ENCODE data around the gene EHF.

EHF gene

GRCh38 chr11:34594603-34595002, 26.3 kb upstream of the EHF start:
- Mint-ChIP-seq H3K36me3 (no peaks in the 10 kb centered on the region), H3K9me3 (no peaks in the 10 kb centered on the region), H3K27me3 (peaks cover 13% of the 10 kb centered on the region), H3K27ac (no peak overlapping the region), H3K4me3 (no peak overlapping the region), H3K4me1 (peaks cover 1% of the 10 kb centered on the region)
- CTCF ChIA-PET = interaction anchor here (0.9 kb wide), 1 partner anchor 145 kb away, joined by 3 read pairs; no protein-coding TSS in a partner anchor
- no peak for DNase-seq

DNA sequence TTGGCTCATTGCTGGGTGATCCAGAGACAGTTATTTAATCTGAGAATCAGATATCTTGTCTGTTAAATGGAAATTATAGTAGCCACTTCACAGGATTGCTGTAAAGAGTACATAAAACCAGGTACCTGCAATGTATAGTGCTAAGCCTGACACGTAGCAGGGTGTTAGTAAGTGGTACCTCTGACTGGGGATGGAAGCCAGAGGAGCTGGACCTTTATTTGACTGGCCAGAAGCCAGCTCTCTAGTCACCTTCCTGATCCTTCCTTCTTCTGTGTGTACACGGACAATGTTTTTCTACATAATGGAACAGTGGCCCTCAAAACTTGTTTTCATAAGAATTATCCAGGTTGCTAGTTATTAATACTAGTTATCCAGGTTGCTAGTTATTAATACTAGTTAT, 25.5 kb upstream of the EHF start:
- no peaks in the 10 kb centered on the region for H3K9me3 Mint-ChIP-seq
- H3K36me3 Mint-ChIP-seq = no peaks in the 10 kb centered on the region
- no peak for DNase-seq
- CTCF ChIA-PET = interaction anchor here (0.9 kb wide), 1 partner anchor 144 kb away, joined by 3 read pairs; no protein-coding TSS in a partner anchor
- H3K27ac Mint-ChIP-seq = no peak overlapping the region
- H3K4me3 Mint-ChIP-seq = no peak overlapping the region
- H3K4me1 Mint-ChIP-seq = peaks cover 5% of the 10 kb centered on the region
- peaks cover 17% of the 10 kb centered on the region for H3K27me3 Mint-ChIP-seq

DNA sequence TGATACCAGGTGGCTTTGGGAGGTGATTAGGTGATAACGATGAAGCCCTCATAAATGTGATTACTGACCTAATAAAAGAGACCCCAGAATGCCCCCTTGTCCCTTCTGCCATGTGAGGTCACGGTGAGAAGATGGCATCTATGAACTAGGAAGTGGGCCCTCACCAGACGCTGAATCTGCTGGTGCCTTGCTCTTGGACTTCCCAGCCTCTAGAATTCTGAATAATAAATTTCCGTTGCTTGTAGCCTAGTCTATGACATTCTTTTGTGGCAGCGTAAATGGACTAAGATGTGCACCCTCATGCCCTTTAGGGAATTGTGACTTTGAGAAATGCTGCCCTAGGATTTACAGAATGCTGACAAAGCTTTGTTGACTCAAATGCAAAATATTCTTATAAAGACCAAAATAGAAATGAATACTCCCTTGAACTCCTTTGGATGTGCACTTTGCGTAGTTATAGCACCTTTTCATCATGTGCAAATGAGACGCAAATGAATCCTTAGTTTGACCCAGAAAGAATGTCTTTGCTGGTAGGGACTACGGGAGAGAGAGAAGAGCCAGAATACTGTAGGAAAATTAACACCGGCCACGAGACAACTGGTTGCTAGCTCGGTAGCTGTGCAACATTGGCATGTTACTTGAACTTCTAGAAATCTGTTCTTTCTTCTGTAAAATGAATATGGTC, 24.8 kb upstream of the EHF start:
- no peak for DNase-seq
- Mint-ChIP-seq H3K9me3 (no peaks in the 10 kb centered on the region), H3K27me3 (peaks cover 23% of the 10 kb centered on the region), H3K27ac (no peak overlapping the region), H3K36me3 (no peaks in the 10 kb centered on the region), H3K4me3 (no peak overlapping the region), H3K4me1 (peaks cover 5% of the 10 kb centered on the region)
- CTCF ChIA-PET = no interaction called here

DNA sequence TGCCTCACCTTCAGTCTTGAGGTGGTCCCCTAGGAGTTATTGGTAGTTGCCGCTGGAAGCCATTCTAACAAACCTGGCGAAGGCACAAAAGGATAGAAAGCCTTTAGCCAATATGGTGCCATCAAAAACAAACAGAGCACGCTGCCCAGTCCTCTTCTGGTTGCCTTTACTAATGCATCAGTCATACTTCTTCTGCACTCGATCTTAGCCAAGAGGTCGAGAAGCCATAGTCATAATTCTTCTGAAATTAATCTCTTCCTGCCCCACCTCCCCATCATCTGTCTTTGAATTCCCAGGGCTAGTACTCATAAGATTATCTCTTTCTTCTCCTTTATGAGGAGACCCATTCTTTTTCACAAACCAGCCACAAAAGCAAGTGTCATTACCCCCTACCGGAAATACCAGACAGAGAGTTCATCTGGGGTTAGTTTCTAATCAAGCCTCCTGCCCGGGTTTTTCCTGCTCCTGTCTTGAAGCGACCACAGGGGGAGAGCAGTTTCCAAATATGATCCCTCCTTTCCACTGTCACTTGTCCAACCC, 21.4 kb upstream of the EHF start:
- CTCF ChIA-PET = no interaction called here
- no peak overlapping the region for H3K4me3 Mint-ChIP-seq
- H3K4me1 Mint-ChIP-seq = peaks cover 5% of the 10 kb centered on the region

GRCh38 chr11:34600339-34601084, 20.4 kb upstream of the EHF start:
- Mint-ChIP-seq H3K4me1 (peaks cover 5% of the 10 kb centered on the region), H3K27me3 (peaks cover 27% of the 10 kb centered on the region), H3K4me3 (no peak overlapping the region), H3K9me3 (no peaks in the 10 kb centered on the region), H3K36me3 (no peaks in the 10 kb centered on the region), H3K27ac (no peak overlapping the region)
- CTCF ChIA-PET = no interaction called here
- DNase-seq = no peak

More for the DNA sequence above, 21.4 kb upstream of the EHF start:
- H3K27ac Mint-ChIP-seq = no peak overlapping the region
- peaks cover 33% of the 10 kb centered on the region for H3K27me3 Mint-ChIP-seq
- no peaks in the 10 kb centered on the region for H3K36me3 Mint-ChIP-seq
- no peaks in the 10 kb centered on the region for H3K9me3 Mint-ChIP-seq
- DNase-seq = no peak

DNA sequence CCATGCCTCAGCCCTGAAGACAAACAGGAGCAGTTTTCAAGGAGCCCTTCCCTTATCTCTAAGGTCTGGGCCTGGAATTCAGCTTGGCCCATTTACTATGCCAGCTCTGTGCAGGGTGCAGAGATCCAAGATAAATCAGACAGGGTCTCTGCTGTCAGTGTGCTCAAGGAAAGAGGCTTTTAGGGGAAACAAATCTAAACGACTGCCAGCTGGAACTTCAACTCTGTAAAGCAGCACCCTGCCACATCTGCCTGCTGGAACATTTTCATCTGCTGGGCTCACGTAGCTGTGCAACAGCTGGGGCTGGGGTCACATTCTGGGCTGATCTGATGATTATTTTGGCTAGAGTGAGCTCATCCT, 19.8 kb upstream of the EHF start:
- CTCF ChIA-PET = no interaction called here
- Mint-ChIP-seq H3K4me3 (no peak overlapping the region), H3K4me1 (peaks cover 5% of the 10 kb centered on the region), H3K36me3 (no peaks in the 10 kb centered on the region), H3K9me3 (no peaks in the 10 kb centered on the region), H3K27me3 (peaks cover 27% of the 10 kb centered on the region), H3K27ac (no peak overlapping the region)
- no peak for DNase-seq

GRCh38 chr11:34601609-34602008, 19.3 kb upstream of the EHF start:
- Mint-ChIP-seq H3K27ac (no peak overlapping the region), H3K4me1 (peaks cover 5% of the 10 kb centered on the region), H3K4me3 (no peak overlapping the region), H3K9me3 (no peaks in the 10 kb centered on the region), H3K36me3 (no peaks in the 10 kb centered on the region), H3K27me3 (peaks cover 27% of the 10 kb centered on the region)
- no peak for DNase-seq
- CTCF ChIA-PET = no interaction called here

DNA sequence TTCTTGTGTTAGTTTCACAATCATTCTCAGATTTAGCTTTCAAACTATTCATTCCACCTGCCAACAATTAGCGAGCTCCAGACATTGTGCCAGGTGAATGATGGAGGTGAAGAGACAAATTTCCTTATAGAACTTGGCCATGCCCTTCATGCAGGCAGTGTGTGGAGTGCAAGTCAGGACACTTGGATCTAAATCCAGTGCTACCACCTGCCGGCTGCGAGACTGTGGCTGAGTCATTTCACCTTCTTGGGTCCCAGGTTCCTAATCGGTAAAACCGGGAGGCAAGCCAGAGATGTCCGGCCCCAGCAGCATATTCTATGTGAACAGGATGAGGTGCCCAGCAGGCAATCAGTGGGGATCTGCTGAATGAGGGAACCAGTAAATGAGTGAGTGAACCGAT, 18.6 kb upstream of the EHF start:
- no peak overlapping the region for H3K4me3 Mint-ChIP-seq
- H3K4me1 Mint-ChIP-seq = peaks cover 5% of the 10 kb centered on the region
- H3K27me3 Mint-ChIP-seq = peaks cover 27% of the 10 kb centered on the region
- H3K27ac Mint-ChIP-seq = no peak overlapping the region
- CTCF ChIA-PET = no interaction called here
- DNase-seq = no peak
- no peaks in the 10 kb centered on the region for H3K36me3 Mint-ChIP-seq
- no peaks in the 10 kb centered on the region for H3K9me3 Mint-ChIP-seq

- no peak for DNase-seq
- Mint-ChIP-seq H3K27ac (no peak overlapping the region), H3K4me3 (no peak overlapping the region), H3K9me3 (no peaks in the 10 kb centered on the region), H3K36me3 (no peaks in the 10 kb centered on the region), H3K4me1 (peaks cover 5% of the 10 kb centered on the region), H3K27me3 (peaks cover 24% of the 10 kb centered on the region)
- CTCF ChIA-PET = no interaction called here
Observed at GRCh38 chr11:34603129-34604001, 17.5 kb upstream of the EHF start.

- no peak for DNase-seq
- H3K36me3 Mint-ChIP-seq = no peaks in the 10 kb centered on the region
- H3K9me3 Mint-ChIP-seq = no peaks in the 10 kb centered on the region
- peaks cover 22% of the 10 kb centered on the region for H3K27me3 Mint-ChIP-seq
- no peak overlapping the region for H3K4me3 Mint-ChIP-seq
- H3K4me1 Mint-ChIP-seq = peaks cover 5% of the 10 kb centered on the region
- no peak overlapping the region for H3K27ac Mint-ChIP-seq
- CTCF ChIA-PET = no interaction called here
Observed at GRCh38 chr11:34604145-34604544, 16.7 kb upstream of the EHF start.

GRCh38 chr11:34604911-34605310, 16.0 kb upstream of the EHF start:
- CTCF ChIA-PET = no interaction called here
- DNase-seq = no peak
- no peaks in the 10 kb centered on the region for H3K36me3 Mint-ChIP-seq
- H3K4me3 Mint-ChIP-seq = no peak overlapping the region
- peaks cover 17% of the 10 kb centered on the region for H3K27me3 Mint-ChIP-seq
- no peaks in the 10 kb centered on the region for H3K9me3 Mint-ChIP-seq
- H3K27ac Mint-ChIP-seq = no peak overlapping the region
- peaks cover under 1% of the 10 kb centered on the region for H3K4me1 Mint-ChIP-seq

DNA sequence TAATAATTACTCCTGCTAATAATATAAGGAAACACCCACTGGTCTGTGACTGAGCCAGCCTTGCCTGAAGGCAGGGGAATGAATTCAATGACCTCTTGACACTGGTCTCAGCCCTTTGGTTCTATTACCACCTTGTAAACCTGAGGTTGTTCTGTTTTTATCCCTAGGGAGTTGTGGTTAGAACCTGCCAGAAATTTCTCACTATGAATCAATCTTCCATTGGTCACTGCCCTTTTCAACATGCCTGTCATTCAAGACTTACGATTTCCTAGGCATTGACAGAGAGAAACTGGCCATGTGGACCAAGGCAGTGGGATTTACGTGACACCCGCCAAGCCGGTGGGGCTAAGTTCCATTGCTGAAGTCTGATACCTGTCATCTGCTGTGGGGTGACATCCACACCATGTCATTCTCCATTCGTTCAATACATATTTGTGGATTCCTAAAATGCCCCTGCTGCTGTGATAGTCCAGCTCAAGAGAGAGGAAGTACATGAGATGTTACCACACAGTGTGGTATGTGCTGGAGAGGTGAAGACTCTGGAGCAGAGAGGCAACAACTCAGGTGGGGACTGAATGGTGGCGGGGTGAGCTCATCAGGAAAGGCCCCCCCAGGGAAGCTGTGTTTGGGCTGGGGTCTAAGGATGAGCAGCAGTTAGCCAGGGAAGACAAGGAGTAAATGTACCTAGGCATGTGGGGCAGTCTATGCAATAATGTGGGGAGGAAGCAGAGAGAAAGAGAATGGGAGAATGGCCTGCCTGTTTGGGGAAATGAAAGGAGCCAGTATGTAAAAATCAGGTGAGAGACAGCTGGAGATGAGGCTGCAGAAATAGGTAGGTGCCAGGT, 15.2 kb upstream of the EHF start:
- Mint-ChIP-seq H3K4me3 (no peak overlapping the region), H3K27me3 (peaks cover 14% of the 10 kb centered on the region), H3K27ac (no peak overlapping the region), H3K9me3 (no peaks in the 10 kb centered on the region), H3K36me3 (no peaks in the 10 kb centered on the region), H3K4me1 (no peaks in the 10 kb centered on the region)
- no peak for DNase-seq
- CTCF ChIA-PET = interaction anchor here (0.9 kb wide), 1 partner anchor 19 kb away, joined by 4 read pairs; no protein-coding TSS in a partner anchor

GRCh38 chr11:34606326-34607120, 14.4 kb upstream of the EHF start:
- Mint-ChIP-seq H3K4me1 (no peaks in the 10 kb centered on the region), H3K27ac (no peak overlapping the region), H3K9me3 (no peaks in the 10 kb centered on the region), H3K27me3 (peaks cover 15% of the 10 kb centered on the region), H3K4me3 (no peak overlapping the region), H3K36me3 (no peaks in the 10 kb centered on the region)
- DNase-seq = no peak
- CTCF ChIA-PET = interaction anchor here (0.9 kb wide), 1 partner anchor 20 kb away, joined by 4 read pairs; no protein-coding TSS in a partner anchor
